K562 (cell line): ENCODE measurements around the gene NEMF. TPM values are rescaled to one million over a fixed set of nuclear protein-coding genes. Genes with fewer than 3 reads are reported as not detected.

Experiments used
- ATAC-seq: fragments of 200-7000 bp; cut with Tn5 transposase; 3 replicates; pipeline ENCODE4 v1.9.1; 2020; ENCODE audit warnings: moderate library complexity
- BruUV-seq: library from RNA; stranded (reverse); fragments of 400-500 nt; replicated peaks from 2 replicates; lab custom pipeline; 2021; lab: Mats Ljungman, UMichigan
- CTCF ChIA-PET: fragments of 300-600 bp; formaldehyde crosslinking; extraction: SDS; loops from one replicate; lab custom pipeline; 2021; ENCODE audit warnings: low intra/inter-chr PET ratio; lab: Yijun Ruan, JAX
- POLR2A ChIA-PET: fragments of 300-600, 350-650 bp; sonication (Branson Sonifier 250); formaldehyde crosslinking; extraction: SDS; loops from one replicate; lab custom pipeline; 2021; ENCODE audit warnings: antibody characterized with exemption, inconsistent platforms; lab: Yijun Ruan, JAX
- DNase-seq, 4 experiments: peaks; one replicate each; pipeline versions ENCODE4 v3.0.0 to v3.0.0-alpha.2; 2011 to 2018; ENCODE audit warnings: low spot score in 3 of 4, mixed read lengths in 3 of 4; ENCODE audit errors: extremely low read depth in 1 of 4
- FAIRE-seq: peaks from 2 replicates; lab custom pipeline; 2011; peaks lifted over from hg19 to GRCh38; lab: Jason Lieb, UNC
- H2AFZ ChIP-seq: 2 replicates; pipeline ENCODE4 v1.6.0; 2011; ENCODE audit warnings: low read depth, low read length, control low read depth, inconsistent platforms
- H3K27ac ChIP-seq: fragments of 200-600 bp; 3 replicates; pipeline ENCODE4 v1.8.0; 2011; ENCODE audit warnings: low read depth, mild to moderate bottlenecking, control low read depth, inconsistent platforms, low read length, moderate library complexity, mixed read lengths; ENCODE audit errors: extremely low read depth
- H3K27me3 ChIP-seq, 2 experiments: fragments of 300-600 bp in 1 of 2; 2 replicates in 1 of 2; 3 replicates in 1 of 2; pipeline versions ENCODE4 v1.6.0 to v1.8.0; 2011; ENCODE audit warnings: inconsistent platforms in 2 of 2, low read length in 2 of 2, mild to moderate bottlenecking in 1 of 2, mixed read lengths in 1 of 2, moderate library complexity in 1 of 2; ENCODE audit not compliant: control insufficient read depth in 2 of 2, insufficient read depth in 2 of 2
- H3K36me3 ChIP-seq: fragments of 300-600 bp; 3 replicates; pipeline ENCODE4 v1.8.0; 2011; ENCODE audit warnings: mild to moderate bottlenecking, low read length, inconsistent platforms; ENCODE audit not compliant: control insufficient read depth, insufficient read depth
- H3K4me1 ChIP-seq, 2 experiments: fragments of 200-600 bp in 1 of 2; replicated peaks in 1 of 2; 2 replicates in 1 of 2; 3 replicates in 1 of 2; pipeline versions ENCODE4 v1.5.1 to v1.8.0; 2011; ENCODE audit warnings: inconsistent platforms in 2 of 2, low read length in 2 of 2, mild to moderate bottlenecking in 1 of 2, mixed read lengths in 1 of 2, moderate library complexity in 1 of 2; ENCODE audit not compliant: control insufficient read depth in 2 of 2, insufficient read depth in 2 of 2
- H3K4me2 ChIP-seq: 2 replicates; pipeline ENCODE4 v1.6.1; 2011; ENCODE audit warnings: low read length, control low read depth, inconsistent platforms, mixed read lengths; ENCODE audit not compliant: insufficient read depth
- H3K4me3 ChIP-seq: fragments of 200-600 bp; sonication (generic), shearing (Covaris generic); 2 replicates; pipeline ENCODE4 v1.5.1; 2016; ENCODE audit warnings: control low read depth, inconsistent platforms
- H3K79me2 ChIP-seq: fragments of 200-600 bp; 3 replicates; pipeline ENCODE4 v1.8.0; 2011; ENCODE audit warnings: low read length, inconsistent platforms; ENCODE audit not compliant: control insufficient read depth, insufficient read depth
- H3K9ac ChIP-seq, 2 experiments: 2 replicates each; pipeline versions ENCODE4 v1.6.0 to v1.6.1; 2011; ENCODE audit warnings: low read depth in 2 of 2, low read length in 2 of 2, control low read depth in 1 of 2, inconsistent platforms in 1 of 2, mild to moderate bottlenecking in 1 of 2, mixed read lengths in 1 of 2; ENCODE audit not compliant: insufficient read depth in 1 of 2
- H3K9me1 ChIP-seq: one replicate; pipeline ENCODE4 v1.6.0; 2011; ENCODE audit warnings: inconsistent platforms, mild to moderate bottlenecking, low read length, moderate library complexity; ENCODE audit not compliant: control insufficient read depth, insufficient read depth
- H3K9me3 ChIP-seq: replicated peaks from 2 replicates; pipeline ENCODE4 v1.5.1; 2011; ENCODE audit warnings: low read depth, low read length, inconsistent platforms; ENCODE audit not compliant: control insufficient read depth, insufficient read depth
- H4K20me1 ChIP-seq: replicated peaks from 2 replicates; pipeline ENCODE4 v1.6.1; 2011; ENCODE audit warnings: low read length, inconsistent platforms, mixed read lengths; ENCODE audit not compliant: control insufficient read depth, insufficient read depth
- ARID2 ChIP-seq: fragments of 450-650 bp; IDR thresholded peaks from 2 replicates; pipeline ENCODE4 v1.6.1; 2017; ENCODE audit warnings: antibody characterized with exemption, mild to moderate bottlenecking
- DIDO1 ChIP-seq: fragments of 450-650 bp; IDR thresholded peaks from 2 replicates; pipeline ENCODE4 v1.6.1; 2016; ENCODE audit warnings: low read depth, missing biosample characterization, missing genetic modification characterization
- FOSL1 ChIP-seq: fragments of 200-800 bp; sonication (Bioruptor generic); conservative IDR thresholded peaks from 2 replicates; pipeline ENCODE4 v1.6.1; 2016; ENCODE audit warnings: missing genetic modification characterization, missing compliant biosample characterization
- FOXM1 ChIP-seq, 2 experiments: fragments of 450-650 bp in 1 of 2; sonication (generic) in 1 of 2; formaldehyde crosslinking in 1 of 2; IDR thresholded peaks; 2 replicates each; pipeline versions ENCODE4 v1.6.1 to v1.9.0; 2017 to 2022; ENCODE audit warnings: low read depth in 2 of 2, mild to moderate bottlenecking in 2 of 2, missing genetic modification reagents in 1 of 2, moderate library complexity in 1 of 2
- HDAC1 ChIP-seq, 2 experiments: fragments of 450-650 bp; IDR thresholded peaks; 2 replicates each; pipeline ENCODE4 v1.6.1; 2016 to 2017; ENCODE audit warnings: inconsistent platforms in 1 of 2, mild to moderate bottlenecking in 1 of 2, moderate library complexity in 1 of 2
- ZNF175 ChIP-seq: fragments of 200-800 bp; sonication (Bioruptor generic); IDR thresholded peaks from 2 replicates; pipeline ENCODE4 v1.6.1; 2016; ENCODE audit warnings: low read depth, mild to moderate bottlenecking, missing genetic modification characterization, missing compliant biosample characterization
- ZNF551 ChIP-seq: fragments of 250-450 bp; sonication (Bioruptor Pico); IDR thresholded peaks from 2 replicates; pipeline ENCODE4 v1.5.0; 2021; ENCODE audit warnings: mild to moderate bottlenecking, moderate library complexity
- WGBS: fragments of 100-300 bp; shearing (Covaris generic); methylation state at CpG from one replicate; pipeline ENCODE4 v1.1.6; 2016; ENCODE audit warnings: low coverage, mixed read lengths; ENCODE audit not compliant: insufficient coverage; ENCODE audit errors: missing lambda C conversion rate; 5-methylcytosine and 5-hydroxymethylcytosine counted together
- in situ Hi-C: fragments of 300-500 bp; cut with MboI; formaldehyde crosslinking; loops from 4 replicates; pipeline ENCODE4 v1.15.0; 2018; ENCODE audit warnings: inconsistent platforms, mixed read lengths
- intact Hi-C: fragments of 100-400 bp; cut with micrococcal nuclease; formaldehyde crosslinking; loops from 2 replicates; pipeline ENCODE4 v1.14.2; 2022
- polyA plus RNA-seq, 8 experiments: library from polyadenylated mRNA; depleted of rRNA in 4 of 8; stranded (reverse) in 5 of 8; unstranded in 3 of 8; fragments of >200 nt; fragmentation: Nextera tagmentation in 2 of 8; fragmentation: Illumina TruSeq in 1 of 8; extraction: Ambion mirVana in 2 of 8; extraction: Trizol in 1 of 8; gene quantifications; 2 replicates each; pipeline versions ENCODE4 v1.2.1 to v1.2.3, GENCODE V29; 2011 to 2014; ENCODE audit warnings: inconsistent platforms in 1 of 8, missing spikeins in 1 of 8
- total RNA-seq, 7 experiments: library from RNA; depleted of rRNA in 6 of 7; stranded (reverse); fragments of >200 nt in 6 of 7; fragmentation: Illumina TruSeq in 2 of 7; extraction: Trizol in 2 of 7; gene quantifications; 2 replicates each; pipeline versions ENCODE4 v1.2.1 to v1.2.3, GENCODE V29; 2011 to 2021; ENCODE audit warnings: low replicate concordance in 1 of 7
- TF ChIP-seq, protein P1 (sequence below), 2 experiments: fragments of 450-650 bp; IDR thresholded peaks; 2 replicates each; pipeline ENCODE4 v1.6.1; 2018; ENCODE audit warnings: mild to moderate bottlenecking in 2 of 2, low read depth in 1 of 2; ENCODE audit not compliant: partially characterized antibody in 2 of 2
- TF ChIP-seq, protein P2 (sequence below): fragments of 450-650 bp; IDR thresholded peaks from 2 replicates; pipeline ENCODE4 v1.6.1; 2016; ENCODE audit warnings: antibody characterized with exemption
- TF ChIP-seq, protein P3 (sequence below): fragments of 250-450 bp; sonication (Bioruptor Pico); IDR thresholded peaks from 2 replicates; pipeline ENCODE4 v1.5.0; 2020; ENCODE audit warnings: mild to moderate bottlenecking

Gene NEMF
- total and polyA plus RNA-seq, 9 of the 15 experiments (the other 6 are each of a cell fraction or from before 2014, with no cell fraction given), result 38.8 to 94.4 (median 61.0) TPM

DNA sequence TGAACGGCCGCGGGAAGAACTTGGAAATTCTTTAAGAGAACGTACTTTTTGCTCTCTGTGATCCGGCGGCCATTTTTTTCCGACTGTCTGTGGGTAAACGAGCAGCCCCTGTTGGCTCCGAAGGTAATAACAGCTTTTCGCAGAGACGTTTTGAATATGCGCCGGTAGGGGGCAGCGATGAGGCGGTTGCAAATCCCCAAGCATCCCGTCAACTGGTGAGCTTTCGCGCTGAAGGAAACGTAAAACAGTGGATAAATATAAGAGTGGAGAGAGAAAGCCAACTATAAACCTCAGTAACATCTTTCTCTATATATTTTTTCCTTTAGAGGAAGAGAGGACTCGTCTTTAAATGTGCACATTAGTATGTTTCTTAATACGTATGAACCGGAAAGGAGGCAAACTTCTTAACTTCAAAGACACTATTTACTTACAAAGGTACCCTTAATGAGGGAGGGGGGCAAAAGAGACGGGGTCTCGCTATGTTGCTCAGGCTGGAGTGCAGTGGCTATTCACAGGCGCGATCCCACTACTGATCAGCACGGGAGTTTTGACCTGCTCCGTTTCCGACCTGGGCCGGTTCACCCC lies 9.6 kb upstream of the NEMF start (continued):
- TF ChIP-seq, protein P1, sequence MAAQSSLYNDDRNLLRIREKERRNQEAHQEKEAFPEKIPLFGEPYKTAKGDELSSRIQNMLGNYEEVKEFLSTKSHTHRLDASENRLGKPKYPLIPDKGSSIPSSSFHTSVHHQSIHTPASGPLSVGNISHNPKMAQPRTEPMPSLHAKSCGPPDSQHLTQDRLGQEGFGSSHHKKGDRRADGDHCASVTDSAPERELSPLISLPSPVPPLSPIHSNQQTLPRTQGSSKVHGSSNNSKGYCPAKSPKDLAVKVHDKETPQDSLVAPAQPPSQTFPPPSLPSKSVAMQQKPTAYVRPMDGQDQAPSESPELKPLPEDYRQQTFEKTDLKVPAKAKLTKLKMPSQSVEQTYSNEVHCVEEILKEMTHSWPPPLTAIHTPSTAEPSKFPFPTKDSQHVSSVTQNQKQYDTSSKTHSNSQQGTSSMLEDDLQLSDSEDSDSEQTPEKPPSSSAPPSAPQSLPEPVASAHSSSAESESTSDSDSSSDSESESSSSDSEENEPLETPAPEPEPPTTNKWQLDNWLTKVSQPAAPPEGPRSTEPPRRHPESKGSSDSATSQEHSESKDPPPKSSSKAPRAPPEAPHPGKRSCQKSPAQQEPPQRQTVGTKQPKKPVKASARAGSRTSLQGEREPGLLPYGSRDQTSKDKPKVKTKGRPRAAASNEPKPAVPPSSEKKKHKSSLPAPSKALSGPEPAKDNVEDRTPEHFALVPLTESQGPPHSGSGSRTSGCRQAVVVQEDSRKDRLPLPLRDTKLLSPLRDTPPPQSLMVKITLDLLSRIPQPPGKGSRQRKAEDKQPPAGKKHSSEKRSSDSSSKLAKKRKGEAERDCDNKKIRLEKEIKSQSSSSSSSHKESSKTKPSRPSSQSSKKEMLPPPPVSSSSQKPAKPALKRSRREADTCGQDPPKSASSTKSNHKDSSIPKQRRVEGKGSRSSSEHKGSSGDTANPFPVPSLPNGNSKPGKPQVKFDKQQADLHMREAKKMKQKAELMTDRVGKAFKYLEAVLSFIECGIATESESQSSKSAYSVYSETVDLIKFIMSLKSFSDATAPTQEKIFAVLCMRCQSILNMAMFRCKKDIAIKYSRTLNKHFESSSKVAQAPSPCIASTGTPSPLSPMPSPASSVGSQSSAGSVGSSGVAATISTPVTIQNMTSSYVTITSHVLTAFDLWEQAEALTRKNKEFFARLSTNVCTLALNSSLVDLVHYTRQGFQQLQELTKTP (IDR thresholded peaks at IDR 0.05; ENCODE audit: low read depth in 1 of 2, partially characterized antibody in 2 of 2), result peak; percentile 50 to 52
- no peak for TF ChIP-seq ZNF551
- 0 out of 2 replicates have a peak, but pooled peaks have one; percentile 6 for TF ChIP-seq FOXM1 (IDR thresholded peaks at IDR 0.05; ENCODE audit: low read depth)
- TF ChIP-seq FOXM1 (CRISPR knock-in tag; IDR thresholded peaks at IDR 0.05; ENCODE audit: low read depth), result no peak
- TF ChIP-seq FOSL1, result peak; percentile 52

DNA sequence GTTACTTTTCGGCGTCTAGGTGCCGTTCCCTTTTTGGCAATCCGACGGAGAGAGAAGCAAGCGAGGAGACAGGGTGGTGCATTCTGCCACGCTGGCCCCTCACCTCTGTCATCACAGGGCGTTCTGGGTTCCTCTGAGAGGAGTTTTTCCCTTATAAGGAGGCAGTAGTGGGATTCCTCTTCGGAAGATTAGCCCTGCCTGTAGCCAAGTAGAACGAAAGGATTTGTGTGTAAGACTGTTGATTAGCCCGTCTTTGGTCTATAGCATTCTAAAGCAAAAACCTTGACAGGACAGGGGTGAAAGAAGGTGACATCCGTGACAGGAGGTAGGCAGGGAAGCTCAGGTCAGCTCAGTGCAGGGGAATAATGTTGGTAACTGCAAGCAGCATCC lies 9.1 kb upstream of the NEMF start:
- H3K9ac ChIP-seq, result peak overlapping the region; percentile 88 to 97
- peak overlapping the region; percentile 98 for H3K27ac ChIP-seq
- no peaks in the 10 kb centered on the region for H3K27me3 ChIP-seq
- H3K79me2 ChIP-seq, result peaks cover 3% of the 10 kb centered on the region; the same call in 1 of the 3 replicates
- FAIRE-seq, result no peak
- no peaks in the 10 kb centered on the region for H3K9me3 ChIP-seq
- ChIA-PET CTCF (interaction anchor here (0.7 to 2.3 kb wide), 3 partner anchors 9 to 243 kb away, joined by 4 to 11 read pairs (median 4); partner anchors contain the start of gene NEMF), POLR2A (interaction anchor here (0.7 to 4.2 kb wide), 12 partner anchors 10 to 1305 kb away, joined by 3 to 32 read pairs (median 4); partner anchors contain the start of gene NEMF)
- peaks cover 3 to 29% of the 10 kb centered on the region in 2 experiments; a peak in 3 of 5 replicates for H3K4me1 ChIP-seq
- peak overlapping the region; percentile 98 for H3K4me2 ChIP-seq
- H3K36me3 ChIP-seq, result no peaks in the 10 kb centered on the region
- intact Hi-C loops, result loop anchor here (2.0 to 10.0 kb wide), 6 partner anchors 31 to 673 kb away; partner anchors contain the start of genes ARF6, MAP4K5 and SOS2
- H2AFZ ChIP-seq, result peak overlapping the region; percentile 98
- peak; percentile 12 for ATAC-seq
- in situ Hi-C loops, result loop anchor here (5.0 to 25.0 kb wide), 2 partner anchors 241 to 676 kb away; partner anchors contain the start of gene MAP4K5
- H3K4me3 ChIP-seq, result peak overlapping the region; percentile 58
- BruUV-seq, result no TSS peak
- peak in 2 of 4 experiments; percentile 12 to 63 for DNase-seq
- H4K20me1 ChIP-seq, result no peaks in the 10 kb centered on the region
- H3K9me1 ChIP-seq, result no peaks in the 10 kb centered on the region
- WGBS, result under 1% methylated on average over 10 of the region's 12 CpGs
- TF ChIP-seq HDAC1 (IDR thresholded peaks at IDR 0.05) (peak in 1 of 2 experiments; percentile 20; a peak in 1 of 4 replicates), ZNF175 (no peak), ARID2 (0 out of 2 replicates have a peak, but pooled peaks have one; percentile 8), DIDO1 (tag) (no peak)
- TF ChIP-seq, protein P2, sequence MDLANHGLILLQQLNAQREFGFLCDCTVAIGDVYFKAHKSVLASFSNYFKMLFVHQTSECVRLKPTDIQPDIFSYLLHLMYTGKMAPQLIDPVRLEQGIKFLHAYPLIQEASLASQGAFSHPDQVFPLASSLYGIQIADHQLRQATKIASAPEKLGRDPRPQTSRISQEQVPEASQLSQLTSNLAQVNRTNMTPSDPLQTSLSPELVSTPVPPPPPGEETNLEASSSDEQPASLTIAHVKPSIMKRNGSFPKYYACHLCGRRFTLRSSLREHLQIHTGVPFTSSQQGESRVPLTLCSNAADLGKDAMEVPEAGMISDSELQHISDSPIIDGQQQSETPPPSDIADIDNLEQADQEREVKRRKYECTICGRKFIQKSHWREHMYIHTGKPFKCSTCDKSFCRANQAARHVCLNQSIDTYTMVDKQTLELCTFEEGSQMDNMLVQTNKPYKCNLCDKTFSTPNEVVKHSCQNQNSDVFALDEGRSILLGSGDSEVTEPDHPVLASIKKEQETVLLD, result no peak
- TF ChIP-seq, protein P3, sequence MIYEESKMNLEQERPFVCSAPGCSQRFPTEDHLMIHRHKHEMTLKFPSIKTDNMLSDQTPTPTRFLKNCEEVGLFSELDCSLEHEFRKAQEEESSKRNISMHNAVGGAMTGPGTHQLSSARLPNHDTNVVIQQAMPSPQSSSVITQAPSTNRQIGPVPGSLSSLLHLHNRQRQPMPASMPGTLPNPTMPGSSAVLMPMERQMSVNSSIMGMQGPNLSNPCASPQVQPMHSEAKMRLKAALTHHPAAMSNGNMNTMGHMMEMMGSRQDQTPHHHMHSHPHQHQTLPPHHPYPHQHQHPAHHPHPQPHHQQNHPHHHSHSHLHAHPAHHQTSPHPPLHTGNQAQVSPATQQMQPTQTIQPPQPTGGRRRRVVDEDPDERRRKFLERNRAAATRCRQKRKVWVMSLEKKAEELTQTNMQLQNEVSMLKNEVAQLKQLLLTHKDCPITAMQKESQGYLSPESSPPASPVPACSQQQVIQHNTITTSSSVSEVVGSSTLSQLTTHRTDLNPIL, result no peak
